HG02943 (cell line): ENCODE results near the gene LYG2.
"Not testable (repeated sequence)": the region's sequence is repeated elsewhere in the genome, so short reads cannot be mapped to it uniquely, and the experiment has no call there.

ENCODE experiments used
- ATAC-seq: cut with Tn5 transposase; IDR thresholded peaks from one replicate; pipeline ENCODE4 v1.9.1; 2021; ENCODE audit warnings: mild to moderate bottlenecking, low read depth, moderate library complexity; ENCODE audit not compliant: unreplicated experiment

Gene LYG2, protein sequence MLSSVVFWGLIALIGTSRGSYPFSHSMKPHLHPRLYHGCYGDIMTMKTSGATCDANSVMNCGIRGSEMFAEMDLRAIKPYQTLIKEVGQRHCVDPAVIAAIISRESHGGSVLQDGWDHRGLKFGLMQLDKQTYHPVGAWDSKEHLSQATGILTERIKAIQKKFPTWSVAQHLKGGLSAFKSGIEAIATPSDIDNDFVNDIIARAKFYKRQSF

DNA sequence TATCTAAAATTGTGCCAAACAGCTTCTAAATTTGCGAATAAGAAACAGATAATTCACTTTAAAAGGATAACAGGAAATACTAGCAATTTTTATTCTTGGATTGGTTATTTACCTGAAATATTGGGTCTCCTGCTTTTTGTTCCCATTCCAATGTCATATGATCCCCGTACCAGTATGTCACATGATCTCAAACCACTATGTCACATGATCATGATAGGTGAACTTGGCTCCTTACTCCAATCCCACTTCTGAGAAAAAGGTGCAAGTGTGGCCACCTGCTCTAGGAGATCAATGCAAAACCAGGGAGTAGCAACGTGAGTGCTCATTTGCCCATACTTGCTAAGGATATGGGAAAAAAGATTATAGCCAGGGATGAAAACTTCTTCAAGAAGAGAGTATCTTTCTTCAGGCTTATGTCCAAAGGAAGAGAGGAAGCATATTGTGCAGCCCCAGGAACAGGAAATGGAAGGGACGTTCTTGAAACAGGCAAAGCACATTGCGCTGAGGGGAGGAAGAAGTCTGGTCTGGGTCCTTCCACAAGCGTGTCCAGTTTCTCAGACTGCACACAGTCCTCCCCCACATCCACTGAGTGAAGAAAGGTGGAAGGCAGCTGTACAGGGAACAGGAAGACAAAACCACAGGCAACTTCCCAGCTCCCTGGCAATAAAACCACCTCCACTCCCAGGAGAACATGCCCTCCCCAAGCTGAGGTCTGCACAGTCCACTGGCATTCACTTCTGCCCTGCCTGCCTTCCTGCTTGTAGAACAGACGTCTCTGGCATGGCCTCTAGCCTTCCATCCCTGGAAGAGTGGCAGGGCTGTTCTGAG, at the start of gene LYG2:
Gene LYG2 (minus strand): TSS at position 176 of the 828 bp plus-strand sequence. CDS start 1,406 bp downstream, outside the sequence.
- ATAC-seq, result no peak

DNA sequence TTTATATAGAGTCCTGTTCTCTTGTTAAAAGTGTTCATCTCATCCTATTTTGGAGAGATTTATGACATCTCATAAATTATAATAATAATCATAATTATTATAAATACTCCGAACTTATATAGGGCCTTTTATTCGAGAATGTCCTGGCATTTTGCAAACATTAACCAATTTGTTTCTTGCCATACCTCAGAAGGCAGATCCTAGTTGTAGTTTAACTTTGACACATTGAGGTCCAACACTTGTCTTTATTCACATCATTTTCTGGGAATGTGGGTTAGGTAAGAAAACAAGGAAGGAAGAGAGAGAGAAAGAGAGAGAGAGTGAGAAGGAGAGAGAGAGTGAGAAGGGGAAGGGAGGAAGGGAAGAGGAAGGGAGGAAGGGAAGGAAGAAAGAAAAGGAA, 45.6 kb upstream of the LYG2 start, which contains the start of gene LYG1:
Gene LYG1 (minus strand): TSS at position 101 of the 400 bp plus-strand sequence. CDS start 5,527 bp downstream, outside the sequence.
- ATAC-seq, result not testable (repeated sequence)

DNA sequence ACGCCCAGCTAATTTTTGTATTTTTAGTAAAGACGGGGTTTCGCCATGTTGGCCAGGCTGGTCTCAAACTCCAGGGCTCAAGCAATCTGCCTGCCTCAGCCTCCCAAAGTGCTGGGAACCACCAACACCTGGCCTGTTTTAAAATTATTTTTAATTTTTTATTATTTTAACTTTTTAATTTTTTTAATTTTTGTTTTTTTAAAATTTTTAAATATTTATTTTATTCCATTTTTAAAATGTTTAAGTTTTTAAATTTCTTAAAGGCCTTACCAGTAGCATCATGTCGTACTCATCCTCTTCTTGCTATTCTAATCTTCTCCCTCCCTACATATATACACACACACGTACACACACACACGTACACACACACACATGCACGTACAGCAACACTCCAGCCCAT, 44.1 kb upstream of the LYG2 start:
- ATAC-seq, result no peak

GRCh38 chr2:99297994-99298393, 42.5 kb upstream of the LYG2 start:
- ATAC-seq, result no peak

GRCh38 chr2:99285526-99285925, 30.1 kb upstream of the LYG2 start:
- no peak for ATAC-seq

GRCh38 chr2:99279969-99280695, 24.7 kb upstream of the LYG2 start:
- no peak for ATAC-seq

GRCh38 chr2:99278793-99279291, 23.4 kb upstream of the LYG2 start:
- no peak for ATAC-seq

DNA sequence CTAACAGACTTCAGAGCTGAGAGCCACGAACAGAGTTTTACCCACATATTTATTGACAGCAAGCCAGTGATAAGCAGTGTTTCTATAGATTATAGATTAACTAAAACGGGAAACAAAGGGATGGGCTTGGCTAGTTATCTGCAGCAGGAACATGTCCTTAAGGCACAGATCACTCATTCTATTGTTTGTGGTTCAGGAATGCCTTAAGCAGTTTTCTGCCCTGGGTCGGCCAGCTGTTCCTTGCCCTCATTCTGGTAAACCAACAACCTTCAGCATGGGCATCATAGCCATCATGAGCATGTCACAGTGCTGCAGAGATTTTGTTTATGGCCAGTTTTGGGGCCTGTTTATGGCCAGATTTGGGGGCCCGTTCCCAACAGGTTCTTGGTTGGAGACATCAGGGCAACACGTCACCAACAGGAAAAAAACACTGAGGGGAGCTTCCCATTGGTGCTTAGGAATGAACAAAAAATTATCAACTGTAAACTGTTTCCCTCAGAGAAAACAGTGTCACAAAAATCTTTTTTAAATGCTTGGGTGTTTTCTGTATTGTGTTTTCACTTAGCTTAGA, 22.8 kb upstream of the LYG2 start:
- not testable (repeated sequence) for ATAC-seq

DNA sequence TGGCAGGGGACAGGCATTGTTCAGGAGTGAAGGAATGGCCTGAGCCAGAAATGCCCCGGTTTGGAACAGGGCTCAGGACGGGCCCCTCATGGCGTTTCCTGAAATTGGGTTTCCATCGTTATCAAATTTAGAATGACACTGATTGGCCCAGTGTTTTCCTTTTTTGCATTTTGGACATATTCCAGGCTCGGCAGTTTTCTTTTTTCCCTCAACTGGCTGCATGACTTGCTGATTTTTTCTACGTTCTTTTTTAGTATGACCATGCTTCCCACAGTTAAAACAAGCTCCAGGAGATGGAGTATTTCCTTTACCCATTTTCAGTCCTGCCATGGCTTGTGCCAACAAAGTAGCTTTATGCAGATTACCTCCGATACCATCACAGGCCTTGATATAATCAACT, 20.4 kb upstream of the LYG2 start:
- no peak for ATAC-seq

DNA sequence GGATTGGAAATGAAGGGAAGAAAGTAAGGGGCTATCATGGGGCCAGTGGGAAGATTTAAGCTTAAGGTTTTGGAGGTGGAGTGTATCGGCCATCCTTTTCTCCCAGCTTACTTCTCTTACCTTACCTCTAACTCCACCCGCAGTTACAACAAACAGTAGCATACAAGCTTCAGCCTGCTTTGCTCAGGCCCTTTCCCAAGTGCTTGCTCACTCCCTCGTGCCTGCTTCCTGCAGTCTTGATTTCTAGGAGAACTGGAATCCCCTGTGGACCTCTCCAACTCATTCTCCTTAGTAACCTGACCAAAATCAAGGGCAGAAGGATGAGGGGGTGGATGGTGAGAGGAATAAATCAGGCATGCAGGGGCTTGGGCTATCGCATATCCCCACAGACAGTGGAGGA, 5.8 kb upstream of the LYG2 start:
- no peak for ATAC-seq

DNA sequence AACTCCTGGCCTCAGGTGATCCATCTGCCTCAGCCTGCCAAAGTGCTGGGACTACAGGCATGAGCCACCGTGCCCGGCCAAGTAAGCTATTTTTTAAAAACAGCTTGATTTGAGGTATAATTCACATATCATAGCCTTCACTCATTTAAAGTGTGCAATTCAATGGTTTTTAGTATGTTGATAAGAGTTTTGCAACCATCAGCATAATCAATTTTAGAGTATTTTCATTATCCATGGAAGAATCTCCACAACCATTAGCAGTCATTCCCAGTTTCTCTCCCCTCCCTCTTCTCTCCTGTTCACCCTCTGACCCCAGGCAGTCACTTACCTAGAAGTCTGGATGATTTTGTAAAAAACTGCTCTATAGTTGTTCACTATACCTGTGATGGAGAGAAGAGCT, 4.7 kb upstream of the LYG2 start:
- ATAC-seq, result no peak

DNA sequence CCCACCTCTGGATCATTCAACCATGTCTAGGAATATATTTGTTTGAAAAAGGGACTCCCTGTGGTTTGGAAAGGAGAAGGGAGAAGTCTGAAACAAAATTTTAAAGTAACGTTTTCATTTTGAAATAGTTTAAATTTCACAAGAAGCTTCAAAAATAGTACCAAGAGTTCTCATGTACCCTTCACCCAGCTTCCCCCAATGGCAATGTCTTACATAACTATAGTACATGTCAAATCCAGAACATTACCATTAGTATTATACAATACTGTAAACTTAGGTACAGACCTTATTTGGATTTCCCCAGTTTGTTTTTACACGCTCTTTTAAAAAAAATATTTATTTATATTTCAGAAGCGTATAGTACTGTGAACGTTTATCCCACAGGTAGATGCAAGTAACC, 4.0 kb upstream of the LYG2 start:
- no peak for ATAC-seq

DNA sequence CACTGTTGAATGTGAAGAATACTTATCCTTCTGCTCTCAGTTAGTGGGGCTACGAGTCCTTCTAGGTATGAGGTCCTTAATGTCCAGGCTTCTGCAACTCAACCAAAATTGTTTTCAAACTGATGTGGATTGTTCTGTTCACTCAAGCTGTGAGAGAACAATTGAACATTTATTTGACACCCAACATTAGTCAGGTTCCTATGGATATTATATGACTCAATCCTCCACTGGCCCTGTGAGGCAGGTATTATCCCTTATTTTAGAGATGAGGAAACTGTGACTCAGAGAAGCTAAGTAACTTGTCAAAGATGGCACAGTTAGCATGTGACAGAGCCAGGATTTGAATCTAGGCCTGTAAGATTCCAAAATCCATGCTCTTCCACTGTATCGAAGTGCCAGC, 1.2 kb upstream of the LYG2 start:
- no peak for ATAC-seq

- ATAC-seq, result no peak
These were observed 5.5 kb downstream of the LYG2 start for GRCh38 chr2:99249951-99250350.

- ATAC-seq, result no peak
These were observed 13.3 kb downstream of the LYG2 start for GRCh38 chr2:99242151-99242550.

DNA sequence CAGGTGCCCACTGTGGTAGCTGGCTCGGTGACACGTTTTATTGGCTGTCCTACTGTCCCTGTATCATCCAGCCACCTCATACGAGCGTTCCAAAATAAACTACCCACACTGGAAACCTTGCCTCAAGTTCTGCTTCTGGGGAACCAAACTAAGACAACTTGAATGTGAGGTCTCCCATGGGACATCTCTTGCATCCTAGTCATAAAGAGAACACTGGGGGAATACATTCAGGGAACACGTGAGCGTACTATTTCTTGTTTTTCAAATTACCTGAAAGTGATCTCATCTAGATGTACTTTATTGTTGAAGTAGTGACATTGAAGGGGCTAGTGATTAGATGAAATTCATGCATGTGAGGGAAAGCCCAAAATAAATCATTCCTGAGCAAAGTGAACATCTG, 15.0 kb downstream of the LYG2 start:
- no peak for ATAC-seq

DNA sequence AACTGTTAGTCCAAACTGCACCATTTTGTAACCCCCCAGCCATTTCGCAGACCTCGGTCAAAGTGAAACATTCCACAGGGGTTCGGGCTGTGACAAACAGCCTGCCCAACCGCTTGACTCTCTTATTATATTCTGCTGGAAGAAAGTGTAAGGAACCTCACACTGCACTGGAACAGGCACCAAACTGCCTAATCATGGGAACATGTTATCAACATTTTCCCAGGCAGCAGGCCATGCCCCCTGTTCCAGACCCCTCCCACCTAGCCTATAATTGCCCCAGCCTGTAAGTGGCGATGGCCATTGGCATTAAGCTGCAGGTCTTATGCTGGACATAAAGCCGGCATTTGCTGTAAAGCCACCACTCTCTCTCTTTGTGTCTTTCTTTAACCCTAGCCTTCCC, 16.9 kb downstream of the LYG2 start:
- ATAC-seq, result no peak

- not testable (repeated sequence) for ATAC-seq
These were observed 22.3 kb downstream of the LYG2 start for GRCh38 chr2:99233177-99233576.

DNA sequence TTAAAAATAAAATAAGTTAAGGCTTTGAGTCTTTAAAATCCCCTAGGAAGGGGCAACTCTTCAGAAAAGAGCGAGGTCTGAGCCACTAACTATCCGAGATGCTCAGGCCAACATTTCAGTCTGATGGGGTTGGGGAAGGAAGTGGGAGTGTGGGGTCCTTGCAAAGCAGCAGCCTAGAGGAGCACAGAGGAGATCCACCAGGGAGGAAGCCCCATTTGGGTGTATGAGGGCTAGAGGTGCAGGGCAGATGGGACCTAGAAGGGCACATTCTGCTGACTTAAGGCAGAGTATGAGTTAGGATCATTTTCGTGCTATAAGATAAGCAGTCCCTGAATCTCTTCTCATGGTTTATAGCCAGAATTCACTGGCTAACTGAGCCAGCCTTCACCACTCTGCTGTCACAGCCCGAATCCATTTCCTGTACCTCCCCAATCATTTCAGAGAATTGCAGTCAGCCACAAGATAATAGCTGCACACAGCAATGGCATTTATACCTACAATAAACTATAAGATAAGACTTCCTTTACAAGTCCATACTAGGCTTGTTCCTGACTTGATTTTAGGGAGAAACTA, 37.5 kb downstream of the LYG2 start:
- no peak for ATAC-seq

- no peak for ATAC-seq
These were observed 39.4 kb downstream of the LYG2 start for GRCh38 chr2:99216096-99216495.
